Adipocyte (in vitro differentiated cells): Measurements from ENCODE around the gene AKAP3.

ENCODE experiments used
- DNase-seq: peaks from one replicate; pipeline ENCODE4 v3.0.0-alpha.2; 2015; ENCODE audit warnings: low read depth
- H3K27me3 ChIP-seq: replicated peaks from 2 replicates; pipeline ENCODE4 v1.7.0; 2013; ENCODE audit warnings: mild to moderate bottlenecking, low read length, moderate library complexity; ENCODE audit not compliant: control insufficient read depth, insufficient read depth
- H3K36me3 ChIP-seq: 2 replicates; pipeline ENCODE4 v1.7.0; 2013; ENCODE audit warnings: low read length, mild to moderate bottlenecking, moderate library complexity; ENCODE audit not compliant: control insufficient read depth, insufficient read depth, severe bottlenecking
- H3K4me1 ChIP-seq: 2 replicates; pipeline ENCODE4 v1.7.0; 2013; ENCODE audit warnings: mild to moderate bottlenecking, low read length, moderate library complexity; ENCODE audit not compliant: control insufficient read depth, insufficient read depth
- H3K4me3 ChIP-seq: 2 replicates; pipeline ENCODE4 v1.7.0; 2013; ENCODE audit warnings: mild to moderate bottlenecking, low read length, moderate library complexity
- H3K9ac ChIP-seq: 2 replicates; pipeline ENCODE4 v1.7.0; 2013; ENCODE audit warnings: mild to moderate bottlenecking, low read length, moderate library complexity
- H3K9me3 ChIP-seq: 2 replicates; pipeline ENCODE4 v1.7.0; 2013; ENCODE audit warnings: mild to moderate bottlenecking, low read length, moderate library complexity; ENCODE audit not compliant: control insufficient read depth

The AKAP3 gene

GRCh38 chr12:4603421-4603820 lies 45.4 kb downstream of the AKAP3 start:
- Histone ChIP-seq H3K9ac (no peak overlapping the region), H3K36me3 (no peaks in the 10 kb centered on the region), H3K9me3 (no peaks in the 10 kb centered on the region), H3K4me3 (no peak overlapping the region), H3K27me3 (peaks cover 15% of the 10 kb centered on the region), H3K4me1 (peaks cover 4% of the 10 kb centered on the region)
- no peak for DNase-seq

- no peak overlapping the region for H3K4me3 ChIP-seq
- no peak for DNase-seq
- H3K36me3 ChIP-seq, result no peaks in the 10 kb centered on the region
- H3K9me3 ChIP-seq, result no peaks in the 10 kb centered on the region
- peaks cover 22% of the 10 kb centered on the region for H3K27me3 ChIP-seq
- no peak overlapping the region for H3K9ac ChIP-seq
- no peaks in the 10 kb centered on the region for H3K4me1 ChIP-seq
Observed at GRCh38 chr12:4595881-4596280, 53.0 kb downstream of the AKAP3 start.

- H3K9ac ChIP-seq, result no peak overlapping the region
- DNase-seq, result no peak
- H3K4me1 ChIP-seq, result peaks cover 5% of the 10 kb centered on the region
- no peaks in the 10 kb centered on the region for H3K36me3 ChIP-seq
- peaks cover 38% of the 10 kb centered on the region for H3K27me3 ChIP-seq
- H3K4me3 ChIP-seq, result no peak overlapping the region
- no peaks in the 10 kb centered on the region for H3K9me3 ChIP-seq
Observed at GRCh38 chr12:4591180-4591687, 57.6 kb downstream of the AKAP3 start.

- no peaks in the 10 kb centered on the region for H3K36me3 ChIP-seq
- peaks cover 35% of the 10 kb centered on the region for H3K27me3 ChIP-seq
- no peak overlapping the region for H3K4me3 ChIP-seq
- no peaks in the 10 kb centered on the region for H3K9me3 ChIP-seq
- H3K4me1 ChIP-seq, result peaks cover 5% of the 10 kb centered on the region
- no peak overlapping the region for H3K9ac ChIP-seq
- DNase-seq, result peak; percentile 10
Observed at GRCh38 chr12:4589941-4590340, 58.9 kb downstream of the AKAP3 start.

GRCh38 chr12:4588916-4589315 lies 59.9 kb downstream of the AKAP3 start:
- Histone ChIP-seq H3K4me1 (peaks cover 5% of the 10 kb centered on the region), H3K4me3 (no peak overlapping the region), H3K36me3 (no peaks in the 10 kb centered on the region), H3K9me3 (no peaks in the 10 kb centered on the region), H3K9ac (no peak overlapping the region), H3K27me3 (peaks cover 38% of the 10 kb centered on the region)
- no peak for DNase-seq

- Histone ChIP-seq H3K9ac (no peak overlapping the region), H3K27me3 (peaks cover 34% of the 10 kb centered on the region), H3K36me3 (no peaks in the 10 kb centered on the region), H3K4me1 (peaks cover 5% of the 10 kb centered on the region), H3K4me3 (no peak overlapping the region), H3K9me3 (no peaks in the 10 kb centered on the region)
- DNase-seq, result no peak
Observed at GRCh38 chr12:4587108-4587507, 61.7 kb downstream of the AKAP3 start.

- DNase-seq, result no peak
- Histone ChIP-seq H3K9ac (no peak overlapping the region), H3K9me3 (no peaks in the 10 kb centered on the region), H3K4me1 (peaks cover 5% of the 10 kb centered on the region), H3K27me3 (peaks cover 34% of the 10 kb centered on the region), H3K4me3 (no peak overlapping the region), H3K36me3 (no peaks in the 10 kb centered on the region)
Observed at GRCh38 chr12:4586500-4586899, 62.4 kb downstream of the AKAP3 start.

GRCh38 chr12:4584896-4585295 lies 64.0 kb downstream of the AKAP3 start:
- Histone ChIP-seq H3K36me3 (no peaks in the 10 kb centered on the region), H3K9ac (no peak overlapping the region), H3K9me3 (no peaks in the 10 kb centered on the region), H3K4me1 (no peaks in the 10 kb centered on the region), H3K27me3 (peaks cover 30% of the 10 kb centered on the region), H3K4me3 (no peak overlapping the region)
- no peak for DNase-seq

- Histone ChIP-seq H3K9me3 (no peaks in the 10 kb centered on the region), H3K36me3 (no peaks in the 10 kb centered on the region), H3K27me3 (peaks cover 30% of the 10 kb centered on the region), H3K4me1 (no peaks in the 10 kb centered on the region), H3K4me3 (no peak overlapping the region), H3K9ac (no peak overlapping the region)
- DNase-seq, result no peak
Observed at GRCh38 chr12:4584281-4584680, 64.6 kb downstream of the AKAP3 start.

GRCh38 chr12:4580281-4580688 lies 68.6 kb downstream of the AKAP3 start:
- Histone ChIP-seq H3K36me3 (no peaks in the 10 kb centered on the region), H3K27me3 (peaks cover 13% of the 10 kb centered on the region), H3K4me3 (no peak overlapping the region), H3K4me1 (no peaks in the 10 kb centered on the region), H3K9ac (no peak overlapping the region), H3K9me3 (no peaks in the 10 kb centered on the region)
- no peak for DNase-seq

- H3K4me1 ChIP-seq, result no peaks in the 10 kb centered on the region
- H3K4me3 ChIP-seq, result no peak overlapping the region
- H3K9ac ChIP-seq, result peak overlapping the region; percentile 8
- DNase-seq, result peak; percentile 44
- H3K27me3 ChIP-seq, result peaks cover 13% of the 10 kb centered on the region
- no peaks in the 10 kb centered on the region for H3K36me3 ChIP-seq
- no peaks in the 10 kb centered on the region for H3K9me3 ChIP-seq
Observed at GRCh38 chr12:4579305-4580102, 69.3 kb downstream of the AKAP3 start.

GRCh38 chr12:4572680-4573079 lies 76.2 kb downstream of the AKAP3 start:
- Histone ChIP-seq H3K36me3 (no peaks in the 10 kb centered on the region), H3K4me3 (no peak overlapping the region), H3K9me3 (no peaks in the 10 kb centered on the region), H3K27me3 (peaks cover 1% of the 10 kb centered on the region), H3K4me1 (no peaks in the 10 kb centered on the region), H3K9ac (no peak overlapping the region)
- no peak for DNase-seq
